NCI-H1694 (cell line): ENCODE data around the gene PIP5K1B.

Experiments used
- DNase-seq: peaks from one replicate; lab custom pipeline; 2025; lab: John Stamatoyannopoulos, UW

Gene PIP5K1B

DNA sequence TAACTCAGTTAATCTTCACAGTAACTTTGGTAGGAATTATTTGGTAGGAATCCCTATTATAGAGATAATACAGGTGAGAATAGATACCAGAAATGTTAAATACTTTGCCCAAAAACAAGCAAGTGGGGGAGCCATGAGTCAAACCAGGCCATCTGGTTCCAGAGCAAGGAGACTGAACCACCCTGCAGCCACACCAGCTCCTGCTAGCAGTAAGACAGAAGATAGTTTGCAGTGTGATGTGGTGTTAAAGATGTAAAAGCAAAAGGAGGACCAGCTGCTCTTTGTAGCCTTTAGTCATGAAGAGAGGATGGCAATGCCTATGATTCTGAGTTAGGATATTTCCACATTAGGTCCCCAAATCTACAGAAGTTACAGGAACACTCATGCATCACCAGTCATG lies 207.5 kb downstream of the PIP5K1B start:
- DNase-seq: no peak

DNA sequence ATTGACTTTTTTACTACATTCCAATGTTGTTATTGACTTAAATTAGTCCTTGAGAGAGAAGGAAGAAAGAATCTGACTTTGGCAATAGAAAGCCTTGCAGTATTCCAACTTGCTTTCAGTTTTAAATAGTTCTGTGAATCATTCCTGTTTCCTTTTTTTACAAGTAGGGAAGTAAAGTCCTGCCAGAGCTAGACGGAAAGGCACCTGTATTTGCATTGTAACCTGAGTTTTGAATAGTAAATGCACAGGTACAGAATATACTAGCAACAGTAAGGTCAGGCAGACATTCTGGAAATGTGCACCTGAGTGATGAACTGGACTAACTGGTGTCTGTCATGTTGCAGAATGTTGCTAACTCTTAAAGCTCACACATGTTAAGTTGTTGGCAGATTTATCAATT lies 208.0 kb downstream of the PIP5K1B start:
- no peak for DNase-seq

DNA sequence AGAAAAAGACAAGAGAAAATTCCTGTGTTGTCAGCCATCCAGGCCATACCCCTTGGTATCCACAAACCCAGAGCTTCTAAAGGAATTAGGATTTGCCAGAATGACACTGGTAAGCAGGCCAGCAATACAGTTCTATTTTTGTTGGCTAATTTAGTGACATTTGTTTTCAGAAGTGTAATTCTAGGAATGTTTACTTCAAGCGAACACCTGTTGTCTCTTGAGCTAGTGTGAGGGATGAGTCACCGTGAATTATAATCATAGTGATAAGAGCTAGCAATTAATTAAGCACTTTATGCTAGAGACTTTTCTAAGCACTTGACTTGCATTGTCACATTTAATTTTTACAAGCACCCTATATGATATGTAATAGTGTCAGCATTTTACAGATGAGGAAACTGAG lies 209.7 kb downstream of the PIP5K1B start:
- DNase-seq: no peak

DNA sequence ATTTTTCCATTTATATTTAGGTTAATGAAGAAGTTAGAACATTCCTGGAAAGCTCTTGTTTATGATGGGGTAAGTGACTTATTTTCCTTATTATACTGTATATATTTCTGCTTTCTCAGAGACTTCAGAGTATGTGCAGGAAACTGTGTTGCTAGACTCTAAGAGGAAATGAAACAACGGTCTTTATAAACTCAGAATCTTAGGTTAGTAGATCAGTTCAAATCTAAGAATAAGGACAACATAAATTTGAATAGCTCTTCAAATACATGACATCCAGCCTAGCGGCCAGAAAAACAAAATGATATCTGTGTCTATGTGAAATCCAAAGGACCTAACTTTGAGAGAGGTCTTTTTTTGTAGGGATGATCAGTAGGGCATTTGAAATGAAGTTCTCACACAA lies 214.6 kb downstream of the PIP5K1B start:
- DNase-seq: no peak

DNA sequence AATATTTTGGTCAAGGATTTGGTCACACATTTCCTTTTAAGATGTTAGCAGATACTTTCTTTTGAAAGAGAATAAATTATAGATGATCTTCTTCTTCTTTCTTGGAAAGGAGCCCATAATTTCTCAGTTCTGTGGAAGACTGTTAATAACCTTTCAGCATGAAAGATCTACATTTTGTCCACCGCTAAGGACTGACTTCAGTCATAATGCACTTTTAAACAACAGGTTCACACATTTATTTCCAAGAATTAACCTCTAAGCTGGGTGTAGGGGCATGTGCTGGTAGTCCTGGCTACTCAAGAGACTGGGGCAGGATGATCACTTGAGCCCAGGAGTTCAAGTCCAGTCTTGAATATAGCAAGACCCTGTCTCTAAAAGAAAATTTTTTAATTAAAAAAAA lies 215.9 kb downstream of the PIP5K1B start:
- no peak for DNase-seq

DNA sequence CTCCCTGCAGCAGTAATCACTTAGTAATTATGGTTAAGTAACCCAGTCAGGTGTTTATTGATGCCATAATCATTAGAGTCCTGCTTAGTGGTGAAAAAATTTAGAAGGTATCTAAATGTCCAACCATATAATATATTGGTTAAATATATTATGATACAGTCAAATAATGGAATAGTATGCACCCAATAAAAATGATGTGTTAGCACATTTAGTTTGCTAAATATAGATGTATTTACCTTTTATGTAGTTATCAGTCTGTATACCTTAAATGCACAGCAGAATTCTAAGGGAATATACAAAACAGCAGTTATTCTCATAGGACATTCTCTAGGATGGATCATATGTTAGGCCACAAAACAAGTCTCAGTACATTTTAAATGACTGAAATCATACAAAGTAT lies 218.4 kb downstream of the PIP5K1B start:
- no peak for DNase-seq

DNA sequence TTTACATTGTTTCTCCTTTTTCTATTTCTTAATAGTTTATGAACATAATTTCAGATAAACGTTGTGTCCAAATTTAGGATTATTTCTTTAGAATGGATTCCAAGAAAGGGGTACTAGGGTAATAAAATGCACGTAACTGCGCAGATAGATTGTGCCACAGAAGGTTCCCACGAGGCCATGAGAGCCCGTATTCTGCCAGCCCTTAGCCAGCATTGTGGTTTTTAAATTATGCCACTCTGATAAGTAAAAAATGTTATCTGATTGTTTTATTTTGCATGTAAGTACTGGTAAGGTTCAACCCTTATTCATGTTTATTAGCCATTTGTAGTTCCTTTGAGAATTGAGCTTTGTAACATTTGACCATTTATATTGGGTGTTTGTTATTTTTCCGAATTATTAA lies 220.1 kb downstream of the PIP5K1B start:
- no peak for DNase-seq

DNA sequence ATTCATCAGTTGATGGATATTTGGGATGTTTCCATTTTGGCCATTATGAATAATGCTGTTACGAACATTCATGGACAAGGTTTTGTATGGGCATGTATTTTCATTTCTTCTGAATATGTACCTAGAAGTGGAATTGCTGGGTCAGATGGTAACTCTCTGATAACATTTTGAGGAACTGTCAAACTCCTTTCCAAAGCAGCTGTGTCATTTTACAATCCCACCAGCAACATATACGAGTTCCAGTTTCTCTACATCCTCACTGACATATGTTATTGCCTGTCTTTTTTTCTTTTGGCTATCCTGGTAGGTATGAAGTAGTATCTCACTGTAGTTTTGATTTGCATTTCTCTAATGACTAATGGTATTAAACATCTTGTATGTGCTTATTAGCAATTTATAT lies 222.1 kb downstream of the PIP5K1B start:
- no peak for DNase-seq

DNA sequence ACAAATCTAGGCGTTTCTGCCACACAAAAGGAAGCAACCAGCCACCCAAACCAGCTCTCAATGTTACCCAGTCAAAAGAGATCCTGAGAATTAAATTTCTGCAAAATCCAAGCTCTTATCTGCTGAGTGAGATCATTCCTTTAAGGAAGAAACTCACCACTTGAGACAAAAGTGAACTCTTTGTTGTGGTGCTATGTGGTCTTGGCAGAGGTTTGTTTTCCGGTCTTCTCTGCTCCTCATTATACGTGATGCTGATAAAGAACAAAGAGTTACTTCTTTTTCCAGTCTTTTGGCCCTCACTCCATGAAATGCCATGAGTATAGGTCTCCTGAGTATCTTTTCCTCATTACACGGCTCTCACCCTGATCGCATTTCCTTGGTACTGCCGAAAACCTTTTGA lies 226.8 kb downstream of the PIP5K1B start:
- DNase-seq: no peak

DNA sequence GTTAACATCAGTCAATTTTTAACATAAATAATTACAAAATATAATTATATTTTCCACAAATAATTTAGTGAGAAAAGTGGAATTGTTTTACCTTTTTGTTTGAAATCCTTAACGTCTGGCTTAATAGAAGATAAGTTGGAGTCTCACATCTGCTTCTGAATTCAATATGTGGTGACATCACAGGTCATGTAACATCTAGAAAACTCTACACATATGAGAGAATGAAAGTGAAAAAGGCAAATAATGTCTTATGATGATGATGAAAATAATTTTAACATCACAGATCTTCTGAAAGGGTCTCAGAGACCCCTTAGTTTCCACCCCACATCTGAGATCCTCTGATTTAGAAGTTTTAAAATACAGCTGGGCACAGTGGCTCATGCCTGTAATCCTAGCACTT lies 227.4 kb downstream of the PIP5K1B start:
- no peak for DNase-seq

DNA sequence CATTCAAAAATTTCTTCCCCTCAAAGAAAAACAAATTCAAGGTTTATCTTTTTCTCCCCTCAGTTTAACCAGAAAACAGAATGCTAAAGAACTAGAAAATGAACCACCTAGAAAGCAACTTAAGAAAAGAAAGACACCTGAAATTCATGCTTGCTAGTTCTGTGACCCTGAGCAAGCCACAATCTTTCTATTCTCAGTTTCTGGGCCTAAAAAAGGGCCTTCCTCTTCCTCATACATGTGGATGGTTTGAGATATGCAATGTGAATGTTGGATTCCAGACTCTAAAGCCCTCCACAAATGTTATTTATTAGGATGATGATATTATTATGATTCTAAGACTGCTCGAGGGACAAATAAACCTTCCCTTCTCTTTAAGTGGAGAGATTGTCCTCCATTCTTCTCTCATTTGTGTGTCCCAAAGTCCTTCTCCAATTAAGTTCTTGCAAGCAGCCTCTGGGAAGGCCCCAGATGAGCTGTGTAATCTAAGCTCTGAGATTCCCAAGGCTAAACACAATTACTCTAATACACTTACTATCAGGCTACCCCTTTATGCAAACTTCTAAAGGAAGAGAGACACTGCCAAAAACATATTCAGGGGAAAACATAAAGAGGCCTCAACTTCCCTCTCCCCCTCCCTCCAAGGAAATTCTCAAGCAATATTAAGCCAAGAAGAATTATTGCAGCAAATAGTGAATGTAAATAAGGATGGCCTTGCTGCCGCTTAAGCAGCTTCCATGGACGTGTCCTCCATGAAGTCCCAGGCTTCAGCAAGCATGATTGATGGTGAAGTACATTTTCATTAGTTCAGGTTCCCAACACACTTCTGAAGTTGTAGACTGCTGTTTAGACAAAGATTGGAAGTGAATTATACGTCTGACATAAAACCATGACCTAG lies 228.6 kb downstream of the PIP5K1B start:
- DNase-seq: no peak

DNA sequence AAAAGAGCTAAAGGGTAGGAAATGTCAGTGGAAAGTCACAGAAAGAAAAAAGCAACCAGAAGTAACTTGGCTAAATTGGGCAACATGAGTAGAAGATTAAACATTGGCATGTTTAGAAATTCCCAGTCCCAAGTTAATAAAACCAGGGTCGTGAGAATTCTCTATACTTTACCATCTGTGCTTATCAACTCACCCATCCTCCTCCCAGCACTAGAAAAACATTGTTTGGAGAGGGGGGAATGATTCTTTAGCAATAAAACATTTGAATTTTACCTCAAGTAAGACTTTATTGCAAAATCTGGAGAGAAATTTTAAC lies 229.2 kb downstream of the PIP5K1B start:
- no peak for DNase-seq

DNA sequence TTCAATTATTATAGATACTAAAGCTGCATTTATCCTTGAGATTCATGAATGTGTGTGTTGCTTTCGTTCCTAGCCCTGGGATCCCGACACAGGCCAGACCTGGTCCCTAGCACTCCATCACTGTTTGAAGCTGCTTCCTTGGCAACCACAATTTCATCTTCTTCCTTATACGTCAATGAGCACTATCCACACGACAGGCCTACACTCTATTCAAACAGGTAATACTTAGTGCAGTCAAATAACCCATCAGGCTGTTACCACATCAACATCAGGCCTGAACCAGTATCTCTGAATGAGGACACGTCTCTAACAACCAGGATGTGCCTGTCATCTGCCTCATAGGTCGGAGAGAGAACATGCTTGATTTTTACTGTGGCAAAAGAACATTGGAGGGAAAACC lies 235.5 kb downstream of the PIP5K1B start:
- no peak for DNase-seq

DNA sequence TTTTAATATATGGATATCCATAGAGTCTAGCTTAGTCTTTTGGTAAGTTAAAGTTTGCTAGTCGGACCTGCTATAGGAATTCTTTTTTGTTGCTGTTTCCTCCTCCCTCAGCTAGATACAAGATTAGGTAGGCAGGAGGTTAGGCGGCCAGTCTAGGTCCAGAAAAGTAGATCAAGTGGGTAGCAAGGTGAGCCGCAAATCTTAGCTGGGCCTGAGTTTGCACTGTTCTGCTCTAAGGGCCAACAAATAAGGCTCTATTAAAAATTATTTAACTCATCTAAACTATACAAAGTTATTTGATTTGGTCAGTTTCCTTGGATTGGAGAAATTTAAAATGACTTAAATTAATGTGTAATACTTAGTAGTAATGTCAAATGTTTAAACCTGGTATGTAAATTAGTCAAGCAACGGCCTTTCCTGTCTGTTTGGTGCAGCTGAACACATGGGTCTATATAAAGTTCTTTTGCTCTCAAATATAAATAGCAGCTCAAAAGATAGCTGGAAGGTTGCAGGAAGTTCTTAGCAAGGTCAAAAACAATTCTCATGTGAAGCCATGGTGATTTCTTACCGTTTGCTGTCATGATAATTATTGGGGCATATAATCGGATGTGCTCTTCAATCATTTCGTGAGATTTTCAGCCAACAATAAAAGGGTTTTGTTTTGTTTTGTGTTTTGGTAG lies 236.9 kb downstream of the PIP5K1B start:
- no peak for DNase-seq

DNA sequence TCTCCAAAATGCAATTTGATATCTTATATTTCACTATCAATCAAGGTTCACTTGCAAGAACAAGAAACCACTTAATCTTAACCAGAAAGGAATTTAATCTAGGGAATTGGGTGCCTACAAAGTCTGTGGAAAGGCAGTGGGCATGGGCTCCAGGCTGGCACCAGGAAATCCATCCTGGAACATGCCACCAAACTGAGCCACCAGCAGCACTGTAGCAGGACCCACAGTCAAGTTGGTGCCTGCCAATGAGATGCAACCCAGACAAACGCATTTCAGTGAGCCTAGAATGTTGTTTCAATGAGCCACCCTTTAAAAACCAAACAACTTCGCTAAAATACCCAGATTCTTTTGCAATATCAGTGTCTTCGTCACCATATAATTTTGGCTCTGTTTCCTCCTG lies 237.8 kb downstream of the PIP5K1B start:
- no peak for DNase-seq

DNA sequence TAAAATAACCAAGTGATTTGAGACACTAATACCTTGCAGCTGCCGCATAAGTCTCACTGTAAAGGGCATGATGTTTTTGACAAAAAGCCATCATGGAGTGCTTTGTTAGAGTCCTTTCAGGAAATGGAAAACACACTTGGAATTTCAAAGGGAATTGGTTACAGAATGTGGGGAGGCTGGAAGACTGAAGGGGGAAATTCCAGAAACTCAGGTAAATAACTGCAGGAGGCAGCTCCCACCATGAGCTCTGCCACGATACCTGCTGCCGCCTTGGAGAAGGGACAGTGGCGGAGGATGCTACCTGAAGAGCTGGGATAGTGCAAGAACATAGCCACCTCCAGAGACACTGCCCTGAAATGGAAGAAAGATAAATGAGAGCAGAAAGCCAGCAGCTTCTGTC lies 242.0 kb downstream of the PIP5K1B start:
- no peak for DNase-seq

DNA sequence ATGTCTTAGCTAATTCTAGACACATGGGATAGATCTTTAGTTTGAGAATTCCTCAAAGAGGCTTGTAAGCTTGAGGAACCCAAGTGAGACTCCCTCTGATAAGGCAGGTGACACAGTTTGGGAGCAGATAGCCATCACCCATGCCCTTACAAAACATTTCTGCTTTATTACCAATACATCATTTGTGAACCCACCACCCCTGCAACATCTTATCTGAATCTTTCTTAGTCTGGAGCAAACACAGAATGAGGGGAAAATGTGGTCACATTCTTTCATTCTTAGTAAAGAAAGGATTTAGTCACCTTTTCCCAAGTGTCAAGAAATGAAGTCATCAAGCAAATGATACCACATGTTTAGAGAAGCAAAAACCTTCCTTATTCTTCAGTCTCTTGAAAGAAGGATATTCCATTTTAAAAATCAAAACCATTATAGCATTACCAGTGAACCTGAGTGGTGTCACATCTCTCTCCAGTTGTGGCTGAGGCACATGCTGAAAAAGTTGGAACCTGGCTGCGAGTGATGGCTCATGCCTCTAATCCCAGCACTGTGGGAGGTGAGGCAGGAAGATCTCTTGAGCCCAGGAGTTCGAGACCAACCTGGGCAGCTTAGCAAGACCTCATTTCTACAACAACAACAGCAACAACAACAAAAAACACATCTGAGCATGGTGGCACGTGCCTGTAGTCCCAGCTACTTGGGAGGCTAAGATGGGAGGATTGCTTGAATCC lies 243.0 kb downstream of the PIP5K1B start:
- no peak for DNase-seq

DNA sequence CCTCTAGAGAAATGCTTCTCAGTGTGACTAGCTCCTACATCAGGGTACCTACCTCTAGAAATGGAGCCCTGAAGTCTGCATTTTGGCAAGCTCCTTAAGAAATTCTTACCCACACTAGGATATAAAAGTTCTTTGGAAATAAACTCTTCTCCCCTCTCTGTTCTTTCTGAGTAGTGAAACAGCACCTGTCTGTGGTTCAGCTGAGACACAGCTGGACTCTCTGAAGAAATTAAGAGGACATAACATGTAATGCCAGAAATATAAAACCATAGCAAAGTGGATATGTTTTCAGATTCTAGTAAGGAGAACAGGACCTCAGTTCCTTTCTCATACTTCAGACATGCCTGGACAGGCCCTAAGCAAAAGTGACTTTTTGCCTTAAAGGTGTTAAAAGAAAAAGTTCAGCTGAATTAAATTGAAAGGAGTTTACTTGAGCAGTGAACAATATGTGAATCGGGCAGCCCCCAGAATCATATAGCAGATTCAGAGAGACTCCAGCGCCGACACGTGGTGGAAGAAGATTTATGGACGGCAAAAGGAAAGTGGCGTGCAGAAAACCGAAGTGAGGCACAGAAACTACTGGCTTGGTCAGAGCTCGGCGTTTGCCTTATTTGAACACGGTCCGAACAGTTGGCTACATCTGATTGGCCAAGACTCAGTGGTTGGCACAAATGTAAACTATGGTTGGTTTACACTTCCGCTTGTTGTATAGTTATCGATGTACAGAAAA lies 244.4 kb downstream of the PIP5K1B start:
- no peak for DNase-seq

DNA sequence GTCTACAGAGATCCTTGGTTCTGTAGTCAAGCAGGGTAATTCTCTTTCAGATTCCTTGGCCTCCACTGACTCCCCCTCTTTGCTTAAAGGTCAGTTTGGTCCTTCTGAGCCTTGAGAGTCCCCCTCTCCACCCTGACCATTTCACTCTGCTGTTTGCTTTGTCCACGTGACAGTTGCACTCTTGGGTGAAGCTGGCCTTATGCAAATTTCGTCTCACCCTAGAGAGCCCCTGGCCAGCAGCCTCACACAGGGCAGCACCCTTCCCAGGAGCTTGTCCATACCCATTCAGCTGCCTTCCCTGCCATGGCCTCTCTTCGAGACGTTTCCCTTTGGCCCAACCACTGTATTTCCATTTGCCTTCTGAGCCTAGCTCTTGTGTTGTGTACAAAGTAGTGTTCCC lies 245.1 kb downstream of the PIP5K1B start:
- no peak for DNase-seq

DNA sequence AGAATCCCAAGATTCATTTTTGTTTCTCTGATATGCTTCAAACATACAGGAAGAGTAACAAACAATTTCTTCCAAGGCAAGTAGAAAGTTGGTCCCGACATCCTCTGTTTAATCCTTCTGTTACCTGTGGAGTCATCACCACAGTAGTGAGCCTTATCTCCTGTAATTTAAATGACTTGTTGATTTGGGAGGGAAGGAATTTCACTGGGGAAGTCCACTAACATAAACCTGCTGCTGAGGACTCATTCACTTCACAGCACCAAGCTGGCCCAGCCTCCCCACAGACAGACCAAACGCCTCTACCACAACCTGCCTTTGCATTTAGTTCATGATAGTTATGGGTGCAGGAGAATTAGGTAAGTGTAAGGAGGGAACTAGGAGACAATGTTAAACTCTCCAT lies 245.6 kb downstream of the PIP5K1B start:
- no peak for DNase-seq

DNA sequence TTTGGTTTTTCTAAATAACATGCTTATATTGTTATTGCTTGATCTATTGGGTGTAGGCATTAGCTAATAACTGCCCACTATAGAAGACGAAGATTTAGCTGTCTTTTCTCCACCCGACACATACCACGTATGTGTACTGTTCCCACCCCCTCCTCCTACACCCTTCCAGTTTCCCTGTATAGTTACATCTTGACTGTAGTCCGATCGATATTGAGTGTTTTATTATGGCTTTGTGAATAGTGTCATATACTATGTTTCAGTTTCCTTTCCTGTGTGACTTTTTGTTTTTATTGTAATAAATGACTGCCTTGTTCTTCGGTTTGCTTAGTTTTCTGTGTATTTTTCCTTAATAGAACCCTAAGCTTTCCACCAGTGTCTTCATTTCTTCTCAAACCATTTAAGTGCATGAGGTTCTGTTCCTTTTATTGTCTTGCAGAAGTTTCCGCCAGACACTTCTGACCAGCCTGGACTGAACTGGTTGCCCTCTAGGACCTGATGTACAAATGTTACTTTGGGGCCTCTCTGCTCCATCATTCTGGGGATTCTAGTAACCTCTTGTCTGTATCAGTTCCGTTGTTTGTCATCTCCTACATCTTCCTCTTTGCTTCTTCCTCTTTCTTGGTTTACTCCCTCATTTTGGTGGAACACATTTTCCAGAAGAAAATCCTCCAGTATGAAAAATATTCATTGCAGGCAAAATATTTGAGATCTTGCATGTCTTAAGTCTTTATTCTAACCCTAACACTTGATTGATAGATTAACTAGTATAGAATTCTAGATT lies 247.0 kb downstream of the PIP5K1B start:
- no peak for DNase-seq

DNA sequence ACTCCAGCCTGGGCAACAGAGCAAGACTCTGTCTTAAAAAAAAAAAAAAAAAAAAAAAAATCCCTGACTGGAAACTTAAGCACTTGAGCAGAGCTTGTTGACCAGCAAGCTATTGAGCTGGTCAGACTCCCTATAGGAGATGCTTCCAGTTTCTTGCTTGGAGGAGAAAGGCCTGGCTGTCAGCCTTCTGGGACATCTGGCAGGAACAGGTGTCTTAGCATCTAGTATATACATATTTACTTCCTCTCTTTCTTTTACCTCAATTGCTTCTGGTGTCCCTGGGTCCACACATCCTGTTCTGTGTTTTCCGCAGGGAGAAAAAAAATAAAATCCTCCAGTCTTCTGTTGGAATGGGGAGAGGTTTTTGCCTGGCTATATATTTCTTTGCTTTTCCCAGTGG lies 248.7 kb downstream of the PIP5K1B start:
- DNase-seq: no peak
